Endothelial cell of umbilical vein (primary cell): ENCODE data around the gene MAGED1. TPM values are rescaled to one million over a fixed set of nuclear protein-coding genes. Genes with fewer than 3 reads are reported as not detected.

Experiments
- BruUV-seq: library from RNA; stranded (reverse); fragments of 400-500 nt; replicated peaks from 2 replicates; lab custom pipeline; 2021; lab: Mats Ljungman, UMichigan
- CTCF ChIA-PET: fragments of 300-600, 350-600 bp; sonication (Branson Sonifier 250); formaldehyde crosslinking; loops from one replicate; lab custom pipeline; 2021; ENCODE audit warnings: antibody characterized with exemption, inconsistent platforms; lab: Charles Lee
- POLR2A ChIA-PET: fragments of 300-600, 350-600 bp; sonication (Branson Sonifier 250); formaldehyde crosslinking; loops from one replicate; lab custom pipeline; 2021; ENCODE audit warnings: antibody characterized with exemption, inconsistent platforms; lab: Charles Lee
- DNase-seq: peaks from one replicate; pipeline ENCODE4 v3.0.0-alpha.2; 2011; ENCODE audit warnings: low read depth, low spot score
- FAIRE-seq: peaks from 2 replicates; lab custom pipeline; 2011; peaks lifted over from hg19 to GRCh38; lab: Jason Lieb, UNC
- H2AFZ ChIP-seq: 2 replicates; pipeline ENCODE4 v1.6.0; 2012; ENCODE audit warnings: low read depth, low read length, control low read depth, inconsistent platforms
- H3K27ac ChIP-seq: 2 replicates; pipeline ENCODE4 v1.5.1; 2011; ENCODE audit warnings: low read depth, mild to moderate bottlenecking, control low read depth, low read length, moderate library complexity; ENCODE audit not compliant: insufficient read depth
- H3K27me3 ChIP-seq, 2 experiments: 2 replicates each; pipeline versions ENCODE4 v1.6.0 to v1.6.1; 2011; ENCODE audit warnings: low read length in 2 of 2, mixed read lengths in 1 of 2; ENCODE audit not compliant: control insufficient read depth in 2 of 2, insufficient read depth in 2 of 2
- H3K36me3 ChIP-seq, 2 experiments: 2 replicates in 1 of 2; 3 replicates in 1 of 2; pipeline ENCODE4 v1.5.1; 2011; ENCODE audit warnings: low read length in 2 of 2, mild to moderate bottlenecking in 1 of 2, moderate library complexity in 1 of 2; ENCODE audit not compliant: control insufficient read depth in 2 of 2, insufficient read depth in 2 of 2; ENCODE audit errors: extremely low read depth in 1 of 2
- H3K4me1 ChIP-seq: 3 replicates; pipeline ENCODE4 v1.5.1; 2011; ENCODE audit warnings: mild to moderate bottlenecking, low read length; ENCODE audit not compliant: control insufficient read depth, insufficient read depth; ENCODE audit errors: extremely low read depth
- H3K4me2 ChIP-seq: 2 replicates; pipeline ENCODE4 v1.6.1; 2011; ENCODE audit warnings: low read length, control low read depth, mixed read lengths; ENCODE audit not compliant: insufficient read depth
- H3K4me3 ChIP-seq, 3 experiments: fragments of 200-600 bp in 1 of 3; sonication (generic), shearing (Covaris generic) in 1 of 3; replicated peaks in 1 of 3; 2 replicates each; pipeline ENCODE4 v1.5.1; 2011 to 2016; ENCODE audit warnings: control low read depth in 3 of 3, low read length in 3 of 3, mild to moderate bottlenecking in 2 of 3, inconsistent platforms in 1 of 3, low read depth in 1 of 3, moderate library complexity in 1 of 3; ENCODE audit not compliant: insufficient read depth in 1 of 3
- H3K79me2 ChIP-seq: 2 replicates; pipeline ENCODE4 v1.6.0; 2012; ENCODE audit warnings: low read length, inconsistent platforms; ENCODE audit not compliant: control insufficient read depth, insufficient read depth
- H3K9ac ChIP-seq: replicated peaks from 2 replicates; pipeline ENCODE3; 2011; ENCODE audit warnings: low read length, control low read depth; ENCODE audit not compliant: insufficient read depth; ENCODE audit errors: extremely low read depth
- H3K9me1 ChIP-seq: replicated peaks from 3 replicates; pipeline ENCODE4 v1.6.0; 2011; ENCODE audit warnings: mild to moderate bottlenecking, low read length; ENCODE audit not compliant: control insufficient read depth, insufficient read depth; ENCODE audit errors: extremely low read depth
- H3K9me3 ChIP-seq: replicated peaks from 2 replicates; pipeline ENCODE4 v1.5.1; 2012; ENCODE audit warnings: low read length, inconsistent platforms; ENCODE audit not compliant: control insufficient read depth, insufficient read depth
- H4K20me1 ChIP-seq: replicated peaks from 2 replicates; pipeline ENCODE3; 2011; ENCODE audit warnings: mild to moderate bottlenecking, low read length; ENCODE audit not compliant: control insufficient read depth, insufficient read depth; ENCODE audit errors: extremely low read depth
- EZH2 ChIP-seq: IDR thresholded peaks from 2 replicates; pipeline ENCODE4 v1.6.1; 2012; ENCODE audit warnings: borderline replicate concordance, low read depth, mild to moderate bottlenecking, moderate library complexity, low read length, inconsistent platforms; ENCODE audit not compliant: severe bottlenecking
- FOS ChIP-seq: IDR thresholded peaks from 2 replicates; pipeline ENCODE4 v1.6.1; 2011; ENCODE audit warnings: mild to moderate bottlenecking, low read length, moderate library complexity, borderline replicate concordance; ENCODE audit not compliant: insufficient read depth
- GATA2 ChIP-seq: IDR thresholded peaks from 2 replicates; pipeline ENCODE4 v1.7.0; 2011; ENCODE audit warnings: low read depth, mild to moderate bottlenecking, moderate library complexity, mixed read lengths, low read length; ENCODE audit not compliant: insufficient read length, insufficient read depth
- JUN ChIP-seq: IDR thresholded peaks from 2 replicates; pipeline ENCODE4 v1.6.1; 2011; ENCODE audit warnings: borderline replicate concordance, low read depth; ENCODE audit not compliant: insufficient read length, insufficient read depth
- MAX ChIP-seq: IDR thresholded peaks from 2 replicates; pipeline ENCODE4 v1.6.1; 2011; ENCODE audit not compliant: insufficient read depth, insufficient read length
- MYC ChIP-seq: IDR thresholded peaks from one replicate; pipeline ENCODE4 v1.6.1; 2011; ENCODE audit warnings: mild to moderate bottlenecking, low read depth, low read length
- POLR2A ChIP-seq: IDR thresholded peaks from 2 replicates; pipeline ENCODE4 v1.6.1; 2012; ENCODE audit warnings: low read depth, mild to moderate bottlenecking, control low read depth, low read length
- POLR2AphosphoS5 ChIP-seq: IDR thresholded peaks from 2 replicates; pipeline ENCODE4 v1.6.1; 2012; ENCODE audit warnings: low read depth, mild to moderate bottlenecking, control low read depth, low read length, moderate library complexity; ENCODE audit not compliant: insufficient read depth
- dilution Hi-C: fragments of 300-500 bp; cut with MboI; formaldehyde crosslinking; loops from one replicate; pipeline ENCODE4 v1.15.0; 2019; ENCODE audit warnings: low sequenced_read_pairs; ENCODE audit not compliant: extremely low pct_ligation_motif_present
- intact Hi-C: fragments of 100-400 bp; cut with micrococcal nuclease; formaldehyde crosslinking; loops from one replicate; pipeline ENCODE4 v1.10.0; 2022
- polyA plus RNA-seq, 4 experiments: library from polyadenylated mRNA; depleted of rRNA in 3 of 4; stranded (reverse) in 3 of 4; unstranded in 1 of 4; fragments of >200 nt; gene quantifications; 2 replicates each; pipeline versions ENCODE4 v1.2.1 to v1.2.3, GENCODE V29; 2011 to 2012; ENCODE audit warnings: missing spikeins in 1 of 4
- total RNA-seq: library from RNA; stranded (reverse); gene quantifications from 2 replicates; pipeline ENCODE4 v1.2.3, GENCODE V29; 2021
- TF ChIP-seq, protein P1 (sequence below), 2 donors: IDR thresholded peaks; 1 replicate in 1 of 2; 2 replicates in 1 of 2; pipeline ENCODE4 v1.5.1; 2011; ENCODE audit warnings: low read length in 2 of 2, mild to moderate bottlenecking in 2 of 2, moderate library complexity in 2 of 2, control low read depth in 1 of 2, inconsistent platforms in 1 of 2, low read depth in 1 of 2; ENCODE audit not compliant: insufficient read depth in 1 of 2; ENCODE audit errors: extremely low read depth in 1 of 2

The MAGED1 gene
- total and polyA plus RNA-seq, 2 donors (not counting 3 experiments of a cell fraction or from before 2014, with no cell fraction given) = 192 to 198 TPM

DNA sequence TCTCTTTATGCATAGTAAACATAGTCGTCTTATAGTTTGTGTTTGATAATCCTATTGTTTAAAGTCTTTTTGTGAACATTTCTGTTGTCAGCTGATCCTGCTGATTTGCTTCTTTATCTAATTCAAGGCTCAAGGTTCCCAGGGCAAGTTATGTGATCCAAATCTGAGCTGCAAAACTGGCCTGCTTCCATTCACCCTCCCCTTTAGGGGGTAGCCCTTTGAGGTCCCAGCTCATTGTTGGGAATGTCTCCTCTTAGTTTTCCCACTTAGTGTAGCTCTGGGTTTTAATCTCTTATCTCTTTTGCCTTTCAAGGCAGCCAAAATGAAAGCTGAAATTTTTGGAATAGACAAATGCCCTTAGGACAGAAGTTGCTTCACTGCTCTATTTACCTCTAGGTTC is 40.2 kb upstream of the MAGED1 start:
- dilution Hi-C loops (no loop called here), intact Hi-C loops (no loop called here)
- H3K4me2 ChIP-seq = no peak overlapping the region
- H3K9me1 ChIP-seq = no peaks in the 10 kb centered on the region
- no TSS peak for BruUV-seq
- DNase-seq = no peak
- ChIA-PET POLR2A (no interaction called here), CTCF (no interaction called here)
- no peak overlapping the region for H3K9ac ChIP-seq
- TF ChIP-seq MYC = no peak
- TF ChIP-seq, protein P1, sequence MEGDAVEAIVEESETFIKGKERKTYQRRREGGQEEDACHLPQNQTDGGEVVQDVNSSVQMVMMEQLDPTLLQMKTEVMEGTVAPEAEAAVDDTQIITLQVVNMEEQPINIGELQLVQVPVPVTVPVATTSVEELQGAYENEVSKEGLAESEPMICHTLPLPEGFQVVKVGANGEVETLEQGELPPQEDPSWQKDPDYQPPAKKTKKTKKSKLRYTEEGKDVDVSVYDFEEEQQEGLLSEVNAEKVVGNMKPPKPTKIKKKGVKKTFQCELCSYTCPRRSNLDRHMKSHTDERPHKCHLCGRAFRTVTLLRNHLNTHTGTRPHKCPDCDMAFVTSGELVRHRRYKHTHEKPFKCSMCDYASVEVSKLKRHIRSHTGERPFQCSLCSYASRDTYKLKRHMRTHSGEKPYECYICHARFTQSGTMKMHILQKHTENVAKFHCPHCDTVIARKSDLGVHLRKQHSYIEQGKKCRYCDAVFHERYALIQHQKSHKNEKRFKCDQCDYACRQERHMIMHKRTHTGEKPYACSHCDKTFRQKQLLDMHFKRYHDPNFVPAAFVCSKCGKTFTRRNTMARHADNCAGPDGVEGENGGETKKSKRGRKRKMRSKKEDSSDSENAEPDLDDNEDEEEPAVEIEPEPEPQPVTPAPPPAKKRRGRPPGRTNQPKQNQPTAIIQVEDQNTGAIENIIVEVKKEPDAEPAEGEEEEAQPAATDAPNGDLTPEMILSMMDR (IDR thresholded peaks at IDR 0.05; ENCODE audit: extremely low read depth in 1 of 2, insufficient read depth in 1 of 2, low read depth in 1 of 2, low read length in 2 of 2) = no peak
- no peak for TF ChIP-seq POLR2A
- no peak for TF ChIP-seq JUN
- TF ChIP-seq GATA2 = no peak
- TF ChIP-seq MAX = no peak
- no peak for TF ChIP-seq POLR2AphosphoS5
- no peak for TF ChIP-seq EZH2
- no peak for TF ChIP-seq FOS
- no peak overlapping the region for H2AFZ ChIP-seq
- no peaks in the 10 kb centered on the region for H3K79me2 ChIP-seq
- H3K4me3 ChIP-seq = no peak overlapping the region
- no peaks in the 10 kb centered on the region for H4K20me1 ChIP-seq
- H3K27ac ChIP-seq = no peak overlapping the region
- no peak for FAIRE-seq
- H3K27me3 ChIP-seq = no peaks in the 10 kb centered on the region
- H3K9me3 ChIP-seq = no peaks in the 10 kb centered on the region
- H3K4me1 ChIP-seq = no peaks in the 10 kb centered on the region
- H3K36me3 ChIP-seq = no peaks in the 10 kb centered on the region
